RWPE2 (cell line): Measurements from ENCODE around the gene TAP2.

Experiments used
- ATAC-seq: fragments of 200-7000 bp; cut with Tn5 transposase; 3 replicates; pipeline ENCODE4 v1.9.1; 2021; ENCODE audit warnings: low read depth
- DNase-seq: peaks from one replicate; pipeline ENCODE4 v3.0.0-alpha.2; 2020; ENCODE audit warnings: low spot score
- H3K27ac ChIP-seq: fragments of 450-650 bp; 2 replicates; pipeline ENCODE4 v1.5.1; 2017; ENCODE audit warnings: mild to moderate bottlenecking; ENCODE audit not compliant: poor library complexity, severe bottlenecking
- H3K27me3 ChIP-seq: fragments of 250-450 bp; sonication (Bioruptor Pico); 2 replicates; pipeline ENCODE4 v1.5.1; 2021; ENCODE audit warnings: mild to moderate bottlenecking, moderate library complexity; ENCODE audit not compliant: insufficient read depth, poor library complexity, severe bottlenecking
- H3K36me3 ChIP-seq: fragments of 250-450 bp; sonication (Bioruptor Pico); 2 replicates; pipeline ENCODE4 v1.5.1; 2020; ENCODE audit warnings: low read depth, mild to moderate bottlenecking, moderate library complexity
- H3K4me1 ChIP-seq: fragments of 250-450 bp; sonication (Bioruptor Pico); 2 replicates; pipeline ENCODE4 v1.5.1; 2021; ENCODE audit warnings: mild to moderate bottlenecking, moderate library complexity; ENCODE audit not compliant: insufficient read depth, poor library complexity, severe bottlenecking
- H3K4me3 ChIP-seq: fragments of 250-450 bp; sonication (Bioruptor Pico); 2 replicates; pipeline ENCODE4 v1.5.1; 2021; ENCODE audit warnings: mild to moderate bottlenecking, moderate library complexity; ENCODE audit not compliant: severe bottlenecking
- H3K9me3 ChIP-seq: fragments of 250-450 bp; sonication (Bioruptor Pico); 2 replicates; pipeline ENCODE4 v1.5.1; 2021; ENCODE audit warnings: mild to moderate bottlenecking, moderate library complexity; ENCODE audit not compliant: severe bottlenecking
- TF ChIP-seq, protein P1 (sequence below): fragments of 450-650 bp; IDR thresholded peaks from one replicate; pipeline ENCODE4 v1.5.1; 2017; ENCODE audit warnings: mild to moderate bottlenecking, moderate library complexity; ENCODE audit not compliant: poor library complexity, severe bottlenecking

The TAP2 gene

DNA sequence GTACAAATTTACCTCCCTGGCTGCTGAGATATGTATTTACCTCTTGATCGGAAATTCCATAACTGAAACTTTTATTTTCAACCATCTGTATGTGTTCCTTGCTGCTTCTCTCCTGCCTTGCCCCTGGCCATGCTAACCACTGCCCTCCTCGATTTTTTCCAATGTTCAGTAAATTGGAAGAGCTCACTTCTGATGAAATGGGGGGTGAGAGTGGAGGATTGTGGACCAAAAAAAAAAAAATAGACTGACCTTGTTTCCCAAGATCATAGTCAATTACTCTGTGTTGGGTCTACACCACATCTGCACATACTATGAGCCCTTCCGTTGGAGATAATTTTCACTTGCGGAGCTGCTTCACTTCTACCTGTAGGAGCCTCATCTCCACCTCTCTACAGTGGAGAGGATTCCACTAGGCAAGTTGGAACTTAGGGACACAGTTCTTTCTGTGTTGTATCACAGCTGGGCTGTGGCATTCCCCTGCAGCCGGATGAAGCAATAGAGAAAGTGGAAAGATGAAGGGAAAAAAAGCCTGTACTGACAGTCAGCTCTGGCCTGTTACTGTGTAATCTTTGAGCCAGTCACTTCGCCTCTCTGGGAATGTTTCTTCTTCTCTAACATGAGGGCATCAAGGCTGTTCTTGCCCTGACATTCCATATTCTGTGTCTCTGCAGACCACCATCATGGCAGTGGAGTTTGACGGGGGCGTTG, 17.1 kb upstream of the TAP2 start:
- Histone ChIP-seq H3K36me3 (peaks cover 12% of the 10 kb centered on the region), H3K27ac (no peak overlapping the region), H3K4me1 (peaks cover under 1% of the 10 kb centered on the region), H3K4me3 (no peak overlapping the region), H3K9me3 (peaks cover under 1% of the 10 kb centered on the region), H3K27me3 (no peaks in the 10 kb centered on the region)
- no peak for DNase-seq
- ATAC-seq, result no peak
- TF ChIP-seq, protein P1, sequence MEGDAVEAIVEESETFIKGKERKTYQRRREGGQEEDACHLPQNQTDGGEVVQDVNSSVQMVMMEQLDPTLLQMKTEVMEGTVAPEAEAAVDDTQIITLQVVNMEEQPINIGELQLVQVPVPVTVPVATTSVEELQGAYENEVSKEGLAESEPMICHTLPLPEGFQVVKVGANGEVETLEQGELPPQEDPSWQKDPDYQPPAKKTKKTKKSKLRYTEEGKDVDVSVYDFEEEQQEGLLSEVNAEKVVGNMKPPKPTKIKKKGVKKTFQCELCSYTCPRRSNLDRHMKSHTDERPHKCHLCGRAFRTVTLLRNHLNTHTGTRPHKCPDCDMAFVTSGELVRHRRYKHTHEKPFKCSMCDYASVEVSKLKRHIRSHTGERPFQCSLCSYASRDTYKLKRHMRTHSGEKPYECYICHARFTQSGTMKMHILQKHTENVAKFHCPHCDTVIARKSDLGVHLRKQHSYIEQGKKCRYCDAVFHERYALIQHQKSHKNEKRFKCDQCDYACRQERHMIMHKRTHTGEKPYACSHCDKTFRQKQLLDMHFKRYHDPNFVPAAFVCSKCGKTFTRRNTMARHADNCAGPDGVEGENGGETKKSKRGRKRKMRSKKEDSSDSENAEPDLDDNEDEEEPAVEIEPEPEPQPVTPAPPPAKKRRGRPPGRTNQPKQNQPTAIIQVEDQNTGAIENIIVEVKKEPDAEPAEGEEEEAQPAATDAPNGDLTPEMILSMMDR, result no peak

DNA sequence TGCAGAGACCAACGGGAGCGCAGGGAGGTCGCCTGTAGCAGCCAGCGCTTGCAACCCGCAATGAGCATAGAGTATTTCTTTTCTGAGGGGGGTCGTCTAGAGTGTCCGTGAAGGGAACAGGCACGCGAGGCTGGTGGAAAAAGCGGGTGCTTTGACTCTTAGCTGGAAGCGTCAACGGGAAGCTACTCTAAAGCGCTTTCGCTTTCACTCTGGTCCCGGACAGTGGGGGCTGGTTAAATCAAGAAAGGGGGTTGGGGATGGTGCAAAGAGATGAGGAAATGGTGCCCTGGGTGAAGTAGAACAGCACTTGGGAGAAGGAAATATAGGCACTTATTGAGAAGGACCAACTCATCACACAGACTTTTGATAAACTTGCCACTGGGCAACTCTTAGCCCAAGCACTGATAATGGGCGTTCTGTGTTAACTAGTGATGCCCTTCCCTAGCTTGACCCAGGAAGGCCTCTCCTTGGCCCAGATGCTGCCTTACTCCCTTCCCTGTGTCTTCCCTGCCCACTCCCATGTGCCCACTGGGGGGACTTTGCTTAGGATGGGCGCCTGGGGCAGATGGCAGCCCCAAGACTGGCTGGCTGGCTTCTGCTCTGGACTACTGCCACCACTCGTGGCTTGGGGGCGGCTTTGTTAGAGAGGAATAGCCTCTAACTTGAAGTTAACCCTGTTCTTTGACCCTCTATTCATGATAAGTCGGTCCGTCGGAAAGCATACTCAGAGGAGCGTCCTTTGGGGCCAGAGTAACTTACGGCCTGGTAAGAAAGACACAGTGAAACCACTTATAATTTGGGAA, 16.0 kb upstream of the TAP2 start:
- ATAC-seq (no peak), DNase-seq (no peak)
- Histone ChIP-seq H3K4me1 (no peaks in the 10 kb centered on the region), H3K36me3 (peaks cover 21% of the 10 kb centered on the region), H3K9me3 (no peaks in the 10 kb centered on the region), H3K27me3 (no peaks in the 10 kb centered on the region), H3K4me3 (peak overlapping the region; percentile 55), H3K27ac (peak overlapping the region; percentile 63)
- TF ChIP-seq, protein P1, result no peak

DNA sequence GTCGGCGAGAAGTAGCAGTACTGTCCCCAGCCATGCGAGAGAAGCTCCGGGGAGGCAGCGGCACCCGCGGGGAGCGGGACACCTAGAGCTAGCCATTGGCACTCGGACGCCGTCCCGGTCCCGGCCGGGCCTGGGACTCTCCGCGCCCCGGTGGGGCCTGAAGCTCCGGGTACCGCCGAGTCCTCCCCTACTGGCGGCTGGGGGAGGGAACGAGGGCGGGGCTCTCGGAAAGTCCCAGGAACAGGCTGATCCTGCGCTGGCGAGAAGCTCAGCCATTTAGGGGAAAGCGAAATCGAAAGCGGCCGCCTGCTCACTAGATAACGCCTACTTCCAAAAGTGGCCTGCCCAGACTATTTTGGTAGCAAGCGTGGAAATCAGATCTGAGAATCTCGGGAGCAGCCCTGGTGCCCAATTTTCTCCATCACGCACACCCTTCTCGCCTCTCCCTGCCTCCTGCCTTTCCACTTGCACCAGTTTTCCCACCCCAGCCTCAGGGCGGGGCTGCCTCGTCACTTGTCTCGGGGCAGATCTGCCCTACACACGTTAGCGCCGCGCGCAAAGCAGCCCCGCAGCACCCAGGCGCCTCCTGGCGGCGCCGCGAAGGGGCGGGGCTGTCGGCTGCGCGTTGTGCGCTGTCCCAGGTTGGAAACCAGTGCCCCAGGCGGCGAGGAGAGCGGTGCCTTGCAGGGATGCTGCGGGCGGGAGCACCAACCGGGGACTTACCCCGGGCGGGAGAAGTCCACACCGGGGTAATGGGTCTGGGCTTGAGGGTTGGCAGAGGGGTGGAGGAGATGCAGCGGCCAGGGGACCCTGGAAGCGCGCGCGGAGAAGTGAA, 15.2 kb upstream of the TAP2 start, which contains the start of the genes PSMB9 and TAP1:
PSMB9 (plus strand) TSS at position 652 of the 835 bp plus-strand sequence; CDS start at position 690, 38 bp downstream.
TAP1 (minus strand) TSS at position 164 of the 835 bp plus-strand sequence; CDS start at position 96, 68 bp downstream.
- ATAC-seq (peak; percentile 88), DNase-seq (peak; percentile 91)
- Histone ChIP-seq H3K4me3 (peak within 1 kb of the TSS; percentile 55), H3K27me3 (no peaks in the 10 kb centered on the region), H3K36me3 (peaks cover 21% of the 10 kb centered on the region), H3K4me1 (no peaks in the 10 kb centered on the region), H3K27ac (peak within 1 kb of the TSS; percentile 63), H3K9me3 (no peaks in the 10 kb centered on the region)
- TF ChIP-seq, protein P1, result peak; percentile 83

DNA sequence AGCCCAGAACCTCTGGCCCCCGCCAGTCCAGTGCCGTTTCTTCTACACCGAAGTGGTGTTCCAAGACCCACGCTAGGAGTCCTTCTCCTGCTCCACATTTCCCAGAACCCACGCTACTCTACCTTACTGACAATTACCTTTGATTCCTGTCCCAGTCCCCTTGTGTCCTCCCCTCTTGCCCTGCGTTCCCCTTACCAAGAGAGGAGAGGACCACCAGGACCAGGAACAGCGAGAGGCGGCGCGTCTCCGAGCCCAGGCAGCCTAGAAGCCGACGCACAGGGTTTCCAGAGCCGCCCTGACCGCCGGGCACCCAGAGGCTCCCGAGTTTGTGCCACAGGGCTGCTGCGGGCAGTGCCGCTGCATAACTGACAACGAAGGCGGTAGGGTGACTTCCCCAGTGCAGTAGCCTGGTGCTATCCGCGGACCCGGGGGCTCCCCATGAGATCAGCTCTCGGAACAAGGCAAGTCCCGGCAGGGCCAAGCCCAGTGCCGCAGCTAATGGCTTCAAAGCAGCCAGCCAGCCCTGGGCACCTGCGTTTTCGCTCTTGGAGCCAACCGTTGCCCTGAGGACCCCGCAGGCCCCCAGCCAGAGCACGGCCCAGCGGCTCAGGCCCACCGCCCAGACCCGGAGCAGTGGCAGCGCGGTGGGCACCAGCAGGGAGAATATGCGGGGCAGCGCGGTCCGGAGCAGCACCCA, 14.5 kb upstream of the TAP2 start:
- DNase-seq (no peak), ATAC-seq (peak; percentile 37)
- peaks cover 28% of the 10 kb centered on the region for H3K36me3 ChIP-seq
- no peaks in the 10 kb centered on the region for H3K27me3 ChIP-seq
- H3K4me3 ChIP-seq, result peak overlapping the region; percentile 55
- H3K27ac ChIP-seq, result peak overlapping the region; percentile 63
- no peaks in the 10 kb centered on the region for H3K4me1 ChIP-seq
- TF ChIP-seq, protein P1, result no peak
- no peaks in the 10 kb centered on the region for H3K9me3 ChIP-seq
